HUDEP-2 (cell line): ENCODE results near the gene PRKAG2.
"Not testable (repeated sequence)": the region's sequence is repeated elsewhere in the genome, so short reads cannot be mapped to it uniquely, and the experiment has no call there.

ENCODE experiments used
- DNase-seq, 76 experiments: peaks; one replicate each; lab custom pipeline; 2025; ENCODE audit not compliant: unreplicated experiment in 76 of 76; lab: John Stamatoyannopoulos, UW

Gene PRKAG2

GRCh38 chr7:151876899-151877777 lies at the start of gene PRKAG2:
TSS of gene PRKAG2 (minus strand) at chr7:151877115. CDS start at chr7:151876620, 495 bp downstream.
- peak in 46 of 76 experiments; percentile 5 to 62 (median 30) for DNase-seq

GRCh38 chr7:151926336-151926712 lies 49.4 kb upstream of the PRKAG2 start:
- no peak for DNase-seq

GRCh38 chr7:151925446-151926335 lies 48.8 kb upstream of the PRKAG2 start:
- no peak for DNase-seq

GRCh38 chr7:151924508-151924907 lies 47.6 kb upstream of the PRKAG2 start:
- DNase-seq, result no peak

- no peak for DNase-seq
Measured at GRCh38 chr7:151924001-151924400, 47.1 kb upstream of the PRKAG2 start.

- DNase-seq, result no peak
Measured at GRCh38 chr7:151923097-151923876, 46.4 kb upstream of the PRKAG2 start.

GRCh38 chr7:151921451-151921850 lies 44.5 kb upstream of the PRKAG2 start:
- no peak for DNase-seq

- DNase-seq, result no peak
Measured at GRCh38 chr7:151920488-151920887, 43.6 kb upstream of the PRKAG2 start.

GRCh38 chr7:151919595-151919994 lies 42.7 kb upstream of the PRKAG2 start:
- no peak for DNase-seq

GRCh38 chr7:151918510-151918843 lies 41.6 kb upstream of the PRKAG2 start:
- no peak for DNase-seq

- DNase-seq, result no peak
Measured at GRCh38 chr7:151917791-151918509, 41.0 kb upstream of the PRKAG2 start.

GRCh38 chr7:151914051-151914450 lies 37.1 kb upstream of the PRKAG2 start:
- DNase-seq, result no peak

GRCh38 chr7:151910655-151911054 lies 33.7 kb upstream of the PRKAG2 start:
- not testable (repeated sequence) for DNase-seq

- not testable (repeated sequence) for DNase-seq
Measured at GRCh38 chr7:151907115-151907514, 30.2 kb upstream of the PRKAG2 start.

GRCh38 chr7:151905766-151906165 lies 28.9 kb upstream of the PRKAG2 start:
- DNase-seq, result no peak

- no peak for DNase-seq
Measured at GRCh38 chr7:151905353-151905752, 28.4 kb upstream of the PRKAG2 start.

GRCh38 chr7:151904270-151904669 lies 27.4 kb upstream of the PRKAG2 start:
- DNase-seq, result no peak

- DNase-seq, result no peak
Measured at GRCh38 chr7:151903249-151904032, 26.5 kb upstream of the PRKAG2 start.

GRCh38 chr7:151902311-151902710 lies 25.4 kb upstream of the PRKAG2 start:
- no peak for DNase-seq
